Stimulated activated CD8-positive, alpha-beta memory T cell treated with anti-CD3 and anti-CD28 coated beads, Interleukin-12 subunit alpha, Interleukin-12 subunit beta, amount 100 ng/mL, for 24 hours (primary cell): ENCODE results near the gene FASTKD1.
A peak's percentile ranks its signal among the peaks of the same experiment; 100 is the strongest.
"Not testable (repeated sequence)": the region's sequence is repeated elsewhere in the genome, so short reads cannot be mapped to it uniquely, and the experiment has no call there.

Experiments
- DNase-seq: peaks from one replicate; pipeline ENCODE4 v3.0.0-alpha.2; 2020; ENCODE audit errors: extremely low read depth

The FASTKD1 gene

GRCh38 chr2:169570752-169571151 lies 2.9 kb downstream of the FASTKD1 start:
- DNase-seq, result not testable (repeated sequence)

GRCh38 chr2:169569948-169570347 lies 3.7 kb downstream of the FASTKD1 start:
- DNase-seq, result no peak

- DNase-seq, result no peak
Measured at GRCh38 chr2:169565686-169566085, 8.0 kb downstream of the FASTKD1 start.

GRCh38 chr2:169562519-169562918 lies 11.1 kb downstream of the FASTKD1 start:
- DNase-seq, result no peak

GRCh38 chr2:169562084-169562483 lies 11.6 kb downstream of the FASTKD1 start:
- not testable (repeated sequence) for DNase-seq

- no peak for DNase-seq
Measured at GRCh38 chr2:169561364-169561763, 12.3 kb downstream of the FASTKD1 start.

- no peak for DNase-seq
Measured at GRCh38 chr2:169546756-169547155, 26.9 kb downstream of the FASTKD1 start.

GRCh38 chr2:169542433-169542832 lies 31.2 kb downstream of the FASTKD1 start:
- no peak for DNase-seq

- no peak for DNase-seq
Measured at GRCh38 chr2:169540146-169540545, 33.5 kb downstream of the FASTKD1 start.

GRCh38 chr2:169539460-169539859 lies 34.2 kb downstream of the FASTKD1 start:
- DNase-seq, result not testable (repeated sequence)

GRCh38 chr2:169528271-169528701 lies 45.4 kb downstream of the FASTKD1 start:
- peak; percentile 20 for DNase-seq

GRCh38 chr2:169526451-169526850 lies 47.2 kb downstream of the FASTKD1 start:
- DNase-seq, result no peak

GRCh38 chr2:169525434-169525833 lies 48.2 kb downstream of the FASTKD1 start:
- no peak for DNase-seq

GRCh38 chr2:169523681-169524080 lies 50.0 kb downstream of the FASTKD1 start:
- no peak for DNase-seq

GRCh38 chr2:169520896-169521295 lies 52.8 kb downstream of the FASTKD1 start:
- no peak for DNase-seq

- DNase-seq, result not testable (repeated sequence)
Measured at GRCh38 chr2:169516488-169516995, 57.1 kb downstream of the FASTKD1 start.

- DNase-seq, result not testable (repeated sequence)
Measured at GRCh38 chr2:169514758-169515157, 58.9 kb downstream of the FASTKD1 start.

- no peak for DNase-seq
Measured at GRCh38 chr2:169513926-169514325, 59.7 kb downstream of the FASTKD1 start.

- no peak for DNase-seq
Measured at GRCh38 chr2:169513094-169513493, 60.6 kb downstream of the FASTKD1 start.

- no peak for DNase-seq
Measured at GRCh38 chr2:169512525-169512924, 61.1 kb downstream of the FASTKD1 start.

GRCh38 chr2:169511818-169512217 lies 61.8 kb downstream of the FASTKD1 start:
- no peak for DNase-seq

GRCh38 chr2:169510496-169510895 lies 63.2 kb downstream of the FASTKD1 start:
- no peak for DNase-seq

- DNase-seq, result no peak
Measured at GRCh38 chr2:169509955-169510354, 63.7 kb downstream of the FASTKD1 start.

- DNase-seq, result no peak
Measured at GRCh38 chr2:169509298-169509885, 64.3 kb downstream of the FASTKD1 start, which contains the start of gene KLHL41. KLHL41 (plus strand) TSS chr2:169509702; CDS start chr2:169509779, 77 bp downstream.
